GM10847 (cell line): ENCODE measurements around the gene RPS10.

Source experiments
- POLR2A ChIP-seq: IDR thresholded peaks from 2 replicates; pipeline ENCODE4 v1.6.1; 2011; ENCODE audit not compliant: insufficient read length; ENCODE audit errors: extremely low read depth

RPS10 gene

GRCh38 chr6:34459899-34460593 lies 34.2 kb upstream of the RPS10 start:
- TF ChIP-seq POLR2A = no peak

DNA sequence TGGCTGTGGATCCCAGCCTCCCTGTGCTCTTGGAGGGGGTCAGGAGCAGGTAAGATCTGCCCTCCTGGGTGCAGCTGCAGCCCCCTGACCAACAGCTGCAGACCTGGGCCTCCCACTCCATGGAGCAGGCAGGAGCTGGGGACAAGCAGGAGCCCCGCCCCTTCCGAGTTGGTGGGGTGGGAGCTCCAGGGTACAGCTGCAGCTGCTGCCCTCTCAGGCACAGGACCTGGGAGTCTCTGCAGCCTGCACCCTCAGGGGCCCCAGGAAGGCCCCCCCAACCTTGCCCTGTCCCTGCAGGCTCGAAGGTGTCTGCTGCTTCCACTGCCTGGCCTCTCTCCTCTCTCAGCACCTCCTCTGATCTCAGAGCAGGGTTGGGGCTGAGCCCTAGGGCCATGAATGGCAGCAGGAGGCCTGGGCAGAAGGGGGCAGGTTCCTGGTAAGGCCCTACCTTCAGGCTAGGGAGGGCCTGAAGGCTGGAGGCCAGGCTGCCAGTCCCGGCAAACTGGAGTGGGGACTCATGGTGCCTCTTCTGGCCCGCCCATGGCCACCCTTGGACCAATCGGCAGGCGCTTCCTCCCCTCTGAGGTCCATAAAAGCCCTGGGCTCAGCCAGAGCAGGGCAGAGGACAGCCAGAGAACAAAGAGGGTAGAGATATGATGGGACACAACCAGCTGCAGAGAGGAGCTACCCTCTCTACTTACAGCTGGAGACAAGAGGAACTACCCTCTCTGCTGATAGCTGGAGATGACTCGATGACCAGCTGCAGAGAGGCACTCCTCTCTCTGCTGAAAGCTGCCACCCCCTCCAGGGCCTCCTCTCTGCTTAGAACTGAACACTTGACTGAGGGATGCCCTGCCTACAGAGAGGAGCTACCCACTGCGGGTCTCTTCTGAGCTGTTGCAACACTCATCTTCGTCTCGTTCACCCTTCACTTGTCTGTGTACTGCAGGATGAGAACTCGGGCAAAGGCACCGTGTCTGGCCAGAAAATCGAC lies 32.2 kb upstream of the RPS10 start:
- TF ChIP-seq POLR2A = no peak

DNA sequence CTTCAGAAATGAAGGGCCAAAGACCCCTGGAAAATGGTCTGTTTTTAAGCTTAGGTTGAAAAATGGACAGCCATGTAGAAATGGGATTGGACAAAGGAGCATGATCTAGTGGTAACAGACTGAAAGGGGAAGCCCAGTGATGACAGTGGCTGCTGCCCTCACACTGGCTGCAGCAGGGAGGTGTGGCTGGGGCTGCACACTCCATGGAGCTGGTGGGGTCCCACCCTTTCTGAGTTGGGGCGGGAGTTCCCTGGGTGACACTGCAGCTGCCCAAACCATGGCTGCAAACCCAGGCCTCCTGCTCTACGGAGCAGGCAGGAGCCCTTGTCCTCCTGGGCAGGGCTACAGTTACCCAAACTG lies 31.5 kb upstream of the RPS10 start:
- TF ChIP-seq POLR2A = no peak

- no peak for TF ChIP-seq POLR2A
These were observed 30.0 kb upstream of the RPS10 start for GRCh38 chr6:34455831-34456230.

DNA sequence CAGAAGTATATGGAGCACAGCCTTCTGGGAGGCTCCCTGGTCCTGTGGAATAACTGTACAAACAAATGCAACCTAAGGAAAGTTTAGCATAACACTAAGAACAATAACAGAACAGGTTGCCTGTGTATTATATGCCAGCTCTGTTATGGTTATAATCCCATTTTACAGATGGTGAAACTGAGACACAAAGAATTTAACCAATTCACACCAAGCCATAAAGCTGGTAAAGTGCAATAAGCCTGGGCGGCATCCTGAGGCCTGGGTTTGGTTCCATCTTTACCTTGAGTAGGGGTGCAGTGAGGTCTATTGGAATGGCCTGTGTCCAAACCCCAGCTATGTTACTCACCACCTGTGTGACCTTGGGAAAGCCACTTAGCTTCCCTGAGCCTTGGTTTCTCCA lies 25.3 kb upstream of the RPS10 start:
- TF ChIP-seq POLR2A = no peak

DNA sequence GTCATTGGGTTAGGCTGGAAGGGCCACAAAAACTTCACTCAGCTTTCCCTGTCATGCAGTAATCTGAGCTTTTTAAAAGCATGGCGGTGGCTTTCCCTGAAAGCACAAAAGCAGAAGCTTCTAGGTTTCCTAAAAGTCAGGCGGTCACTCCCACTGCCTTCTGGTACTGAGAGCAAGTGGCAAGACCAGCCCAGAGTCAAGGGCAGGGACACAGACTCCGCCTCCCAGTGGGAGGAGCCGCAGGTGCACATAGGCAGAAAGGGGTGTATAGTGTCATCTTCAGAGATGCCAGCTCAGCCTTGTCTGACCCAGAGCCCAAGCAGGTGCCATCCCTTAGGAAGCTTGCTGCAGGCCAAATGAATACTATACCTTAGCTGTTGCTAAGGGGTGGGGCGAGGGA lies 22.0 kb upstream of the RPS10 start:
- TF ChIP-seq POLR2A = no peak

- no peak for TF ChIP-seq POLR2A
These were observed 21.5 kb upstream of the RPS10 start for GRCh38 chr6:34447386-34447785.

- no peak for TF ChIP-seq POLR2A
These were observed 19.5 kb upstream of the RPS10 start for GRCh38 chr6:34445313-34445860.

DNA sequence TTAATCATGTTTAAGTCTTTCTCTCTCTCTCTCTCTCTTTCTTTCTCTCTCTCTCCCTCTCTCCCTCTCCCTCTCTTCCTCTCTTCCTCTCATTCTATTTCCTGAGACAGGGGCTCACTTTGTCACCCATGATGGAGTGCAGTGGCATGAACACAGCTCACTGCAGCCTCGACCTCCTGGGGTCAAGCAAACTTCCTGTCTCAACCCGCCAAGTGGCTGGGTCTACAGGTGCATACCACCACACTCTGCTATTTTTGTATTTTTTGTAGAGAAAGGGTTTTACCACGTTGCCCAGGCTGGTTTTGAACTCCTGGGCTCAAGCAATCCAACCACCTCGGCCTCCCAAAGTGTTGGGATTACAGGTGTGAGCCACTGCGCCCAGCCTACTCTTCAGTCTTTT lies 15.7 kb upstream of the RPS10 start:
- TF ChIP-seq POLR2A = no peak

DNA sequence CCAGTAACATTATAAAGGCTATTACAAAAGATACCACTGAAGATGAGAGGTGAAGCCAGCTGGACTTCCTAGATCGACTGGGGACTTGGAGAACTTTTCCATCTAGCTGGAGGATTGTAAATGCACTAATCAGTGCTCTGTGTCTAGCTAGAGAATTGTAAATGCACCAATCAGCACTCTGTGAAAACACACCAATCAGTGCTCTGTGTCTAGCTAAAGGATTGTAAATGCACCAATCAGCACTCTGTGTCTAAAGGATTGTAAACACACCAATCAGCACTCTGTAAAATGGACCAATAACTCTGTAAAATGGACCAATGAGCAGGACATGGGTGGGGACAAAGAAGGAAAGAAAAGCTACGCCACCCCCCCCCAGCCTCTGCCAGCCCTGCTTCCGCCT lies 13.6 kb upstream of the RPS10 start:
- no peak for TF ChIP-seq POLR2A

GRCh38 chr6:34438705-34439104 lies 12.8 kb upstream of the RPS10 start:
- no peak for TF ChIP-seq POLR2A

GRCh38 chr6:34437644-34437970 lies 11.7 kb upstream of the RPS10 start:
- TF ChIP-seq POLR2A = no peak

DNA sequence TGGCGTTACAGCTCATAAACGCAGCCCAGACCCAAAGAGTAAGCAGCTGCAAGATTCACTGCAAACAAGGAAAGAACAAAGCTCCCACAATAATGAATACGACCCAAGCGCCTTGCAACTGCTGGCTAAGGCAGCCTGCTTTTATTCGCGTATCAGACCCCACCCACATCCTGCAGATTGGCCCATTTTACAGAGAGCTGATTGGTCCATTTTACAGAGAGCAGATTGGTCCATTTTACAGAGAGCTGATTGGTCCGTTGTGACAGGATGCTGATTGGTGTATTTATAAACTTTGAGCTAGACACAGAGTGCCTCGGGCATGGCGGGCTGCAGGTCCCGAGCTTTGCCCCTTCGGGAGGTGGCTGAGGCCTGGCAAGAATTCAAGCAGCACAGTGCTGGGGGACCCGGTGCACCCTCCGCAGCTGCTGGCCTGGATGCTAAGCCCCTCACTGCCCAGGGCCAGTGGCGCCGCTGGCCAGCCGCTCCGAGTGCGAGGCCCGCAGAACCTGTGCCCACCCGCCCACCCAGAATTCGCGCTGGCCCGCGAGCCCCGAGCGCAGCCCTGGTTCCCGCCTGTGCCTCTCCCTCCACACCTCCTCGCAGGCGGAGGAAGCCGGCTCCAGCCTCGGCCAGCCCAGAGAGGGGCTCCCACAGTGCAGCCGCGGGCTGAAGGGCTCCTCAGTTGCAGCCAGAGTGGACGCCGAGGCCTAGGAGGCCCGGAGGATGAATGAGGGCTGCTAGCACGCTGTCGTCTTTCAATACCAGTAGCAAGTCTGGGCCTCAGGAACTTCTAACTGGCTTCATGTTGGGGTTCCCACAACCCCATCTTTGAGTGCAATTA lies 11.2 kb upstream of the RPS10 start:
- TF ChIP-seq POLR2A = no peak

- no peak for TF ChIP-seq POLR2A
These were observed 10.0 kb upstream of the RPS10 start for GRCh38 chr6:34435916-34436315.

DNA sequence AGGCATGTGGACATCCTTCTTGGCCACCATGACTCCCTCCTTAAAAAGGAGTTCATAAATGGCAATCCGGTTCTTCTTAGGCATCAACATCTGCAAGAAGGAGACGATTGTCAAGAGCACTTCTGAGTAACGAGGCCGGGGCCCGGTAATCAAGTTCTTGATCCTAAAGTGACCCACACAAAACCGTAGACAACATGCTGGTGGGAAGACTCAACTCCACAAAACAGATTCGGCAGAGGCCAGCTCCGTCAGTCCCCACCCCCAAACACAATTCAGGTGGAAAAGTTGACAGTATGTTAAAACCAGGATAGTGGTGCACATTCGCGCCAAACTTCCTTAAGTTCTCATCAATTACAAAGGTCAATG lies 754 bp downstream of the RPS10 start:
- no peak for TF ChIP-seq POLR2A
